ENCODE data around the gene ADAMTSL3. TPM values are rescaled to one million over a fixed set of nuclear protein-coding genes. Genes with fewer than 3 reads are reported as not detected.

The ADAMTSL3 gene
- total RNA-seq, 2 experiments from 2014 or later: not detected

GRCh38 chr15:83816124-83816883, 162.4 kb downstream of the ADAMTSL3 start:
- Mint-ChIP-seq H3K9me3 (no peaks in the 10 kb centered on the region), H3K36me3 (ENCODE audit: low read depth) (no peaks in the 10 kb centered on the region), H3K27ac (no peak overlapping the region), H3K4me1 (ENCODE audit: low read depth) (no peaks in the 10 kb centered on the region), H3K27me3 (peaks cover 5% of the 10 kb centered on the region), H3K4me3 (no peak overlapping the region)
- no peaks in the 10 kb centered on the region for H3K27me3 ChIP-seq (ENCODE audit: control insufficient read depth in 1 of 2, insufficient read depth in 2 of 2, low read length in 2 of 2)
- H3K4me3 ChIP-seq (ENCODE audit: low read length): no peak overlapping the region
- no peak overlapping the region for H3K27ac ChIP-seq (ENCODE audit: low read depth in 1 of 2, low read length in 2 of 2)
- no peak for ATAC-seq (ENCODE audit: poor library complexity)
- peaks cover 0 to 4% of the 10 kb centered on the region in 2 experiments for H3K9me3 ChIP-seq (ENCODE audit: control insufficient read depth in 1 of 2, insufficient read depth in 1 of 2, low read length in 2 of 2)
- no peak for TF ChIP-seq CTCF (IDR thresholded peaks at IDR 0.05)
- no peaks in the 10 kb centered on the region for H3K36me3 ChIP-seq (ENCODE audit: insufficient read depth, low read length)
- H3K4me1 ChIP-seq (ENCODE audit: insufficient read depth, low read length): no peaks in the 10 kb centered on the region
- CTCF ChIA-PET: no interaction called here
- intact Hi-C loops (cut with DNase I, micrococcal nuclease): no loop called here
- POLR2A ChIA-PET: no interaction called here
- no peak for DNase-seq

GRCh38 chr15:83818591-83818990, 164.7 kb downstream of the ADAMTSL3 start:
- POLR2A ChIA-PET: no interaction called here
- no peaks in the 10 kb centered on the region for H3K4me1 ChIP-seq (ENCODE audit: insufficient read depth, low read length)
- CTCF ChIA-PET: interaction anchor here (0.7 kb wide), 1 partner anchor 13 kb away, joined by 3 read pairs; no protein-coding TSS in a partner anchor
- no peak for ATAC-seq (ENCODE audit: poor library complexity)
- no peaks in the 10 kb centered on the region for H3K4me1 Mint-ChIP-seq (ENCODE audit: low read depth)
- no peaks in the 10 kb centered on the region for H3K36me3 ChIP-seq (ENCODE audit: insufficient read depth, low read length)
- H3K4me3 Mint-ChIP-seq: no peak overlapping the region
- H3K27ac Mint-ChIP-seq: no peak overlapping the region
- DNase-seq: no peak
- peaks cover 5% of the 10 kb centered on the region for H3K27me3 Mint-ChIP-seq
- intact Hi-C loops (cut with DNase I, micrococcal nuclease): no loop called here
- peaks cover 0 to 4% of the 10 kb centered on the region in 2 experiments for H3K9me3 ChIP-seq (ENCODE audit: control insufficient read depth in 1 of 2, insufficient read depth in 1 of 2, low read length in 2 of 2)
- H3K9me3 Mint-ChIP-seq: peaks cover 4% of the 10 kb centered on the region
- no peak for TF ChIP-seq CTCF (IDR thresholded peaks at IDR 0.05)
- H3K27me3 ChIP-seq (ENCODE audit: control insufficient read depth in 1 of 2, insufficient read depth in 2 of 2, low read length in 2 of 2): no peaks in the 10 kb centered on the region
- no peak overlapping the region for H3K27ac ChIP-seq (ENCODE audit: low read depth in 1 of 2, low read length in 2 of 2)
- no peak overlapping the region for H3K4me3 ChIP-seq (ENCODE audit: low read length)
- no peaks in the 10 kb centered on the region for H3K36me3 Mint-ChIP-seq (ENCODE audit: low read depth)

GRCh38 chr15:83830381-83830780, 176.5 kb downstream of the ADAMTSL3 start:
- Mint-ChIP-seq H3K27ac (no peak overlapping the region), H3K4me1 (ENCODE audit: low read depth) (no peaks in the 10 kb centered on the region), H3K36me3 (ENCODE audit: low read depth) (no peaks in the 10 kb centered on the region), H3K9me3 (peaks cover 6% of the 10 kb centered on the region), H3K27me3 (peaks cover 24% of the 10 kb centered on the region), H3K4me3 (no peak overlapping the region)
- intact Hi-C loops (cut with DNase I, micrococcal nuclease): no loop called here
- TF ChIP-seq CTCF (IDR thresholded peaks at IDR 0.05): no peak
- Histone ChIP-seq H3K36me3 (ENCODE audit: insufficient read depth, low read length) (no peaks in the 10 kb centered on the region), H3K9me3 (ENCODE audit: control insufficient read depth in 1 of 2, insufficient read depth in 1 of 2, low read length in 2 of 2) (no peaks in the 10 kb centered on the region), H3K27me3 (ENCODE audit: control insufficient read depth in 1 of 2, insufficient read depth in 2 of 2, low read length in 2 of 2) (peaks cover 0 to 3% of the 10 kb centered on the region in 2 experiments), H3K27ac (ENCODE audit: low read depth in 1 of 2, low read length in 2 of 2) (no peak overlapping the region), H3K4me3 (ENCODE audit: low read length) (no peak overlapping the region), H3K4me1 (ENCODE audit: insufficient read depth, low read length) (no peaks in the 10 kb centered on the region)
- ATAC-seq (ENCODE audit: poor library complexity) (no peak), DNase-seq (no peak)
- POLR2A ChIA-PET: no interaction called here
- CTCF ChIA-PET: no interaction called here
